ENCODE data around the gene POLD4.

DNA sequence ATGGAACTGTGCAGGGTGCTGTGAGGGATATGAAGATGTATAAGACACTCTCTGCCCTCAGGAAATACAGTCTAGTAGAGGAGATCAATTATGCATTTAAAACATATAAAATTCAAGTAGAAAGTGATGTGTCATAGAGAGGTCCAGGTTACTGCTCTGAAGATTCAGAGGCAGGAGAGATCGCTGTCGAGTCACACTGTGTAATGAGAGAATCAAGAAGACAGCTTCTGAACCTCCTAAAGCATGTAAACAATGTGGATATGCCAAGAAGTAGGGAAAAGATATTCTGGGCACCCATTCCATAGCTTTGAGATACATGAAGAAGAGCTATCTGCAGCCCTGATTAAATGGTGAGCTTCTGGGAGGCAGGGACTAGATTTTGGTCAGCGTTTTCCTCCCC is 33.3 kb downstream of the POLD4 start:
- TF ChIP-seq POLR2AphosphoS5 (IDR thresholded peaks at IDR 0.05; ENCODE audit: low read depth, low read length) (no peak), CBX3 (IDR thresholded peaks at IDR 0.05; ENCODE audit: low read depth) (no peak), SIN3A (IDR thresholded peaks at IDR 0.05; ENCODE audit: low read depth) (no peak)
- TF ChIP-seq, protein P1, sequence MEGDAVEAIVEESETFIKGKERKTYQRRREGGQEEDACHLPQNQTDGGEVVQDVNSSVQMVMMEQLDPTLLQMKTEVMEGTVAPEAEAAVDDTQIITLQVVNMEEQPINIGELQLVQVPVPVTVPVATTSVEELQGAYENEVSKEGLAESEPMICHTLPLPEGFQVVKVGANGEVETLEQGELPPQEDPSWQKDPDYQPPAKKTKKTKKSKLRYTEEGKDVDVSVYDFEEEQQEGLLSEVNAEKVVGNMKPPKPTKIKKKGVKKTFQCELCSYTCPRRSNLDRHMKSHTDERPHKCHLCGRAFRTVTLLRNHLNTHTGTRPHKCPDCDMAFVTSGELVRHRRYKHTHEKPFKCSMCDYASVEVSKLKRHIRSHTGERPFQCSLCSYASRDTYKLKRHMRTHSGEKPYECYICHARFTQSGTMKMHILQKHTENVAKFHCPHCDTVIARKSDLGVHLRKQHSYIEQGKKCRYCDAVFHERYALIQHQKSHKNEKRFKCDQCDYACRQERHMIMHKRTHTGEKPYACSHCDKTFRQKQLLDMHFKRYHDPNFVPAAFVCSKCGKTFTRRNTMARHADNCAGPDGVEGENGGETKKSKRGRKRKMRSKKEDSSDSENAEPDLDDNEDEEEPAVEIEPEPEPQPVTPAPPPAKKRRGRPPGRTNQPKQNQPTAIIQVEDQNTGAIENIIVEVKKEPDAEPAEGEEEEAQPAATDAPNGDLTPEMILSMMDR (IDR thresholded peaks at IDR 0.05 in 2 of 3, conservative IDR thresholded peaks at IDR 0.05 in 1 of 3; ENCODE audit: borderline replicate concordance in 1 of 3, insufficient read depth in 1 of 3, low read depth in 2 of 3, low read length in 2 of 3) = no peak
- TF ChIP-seq, protein P2, sequence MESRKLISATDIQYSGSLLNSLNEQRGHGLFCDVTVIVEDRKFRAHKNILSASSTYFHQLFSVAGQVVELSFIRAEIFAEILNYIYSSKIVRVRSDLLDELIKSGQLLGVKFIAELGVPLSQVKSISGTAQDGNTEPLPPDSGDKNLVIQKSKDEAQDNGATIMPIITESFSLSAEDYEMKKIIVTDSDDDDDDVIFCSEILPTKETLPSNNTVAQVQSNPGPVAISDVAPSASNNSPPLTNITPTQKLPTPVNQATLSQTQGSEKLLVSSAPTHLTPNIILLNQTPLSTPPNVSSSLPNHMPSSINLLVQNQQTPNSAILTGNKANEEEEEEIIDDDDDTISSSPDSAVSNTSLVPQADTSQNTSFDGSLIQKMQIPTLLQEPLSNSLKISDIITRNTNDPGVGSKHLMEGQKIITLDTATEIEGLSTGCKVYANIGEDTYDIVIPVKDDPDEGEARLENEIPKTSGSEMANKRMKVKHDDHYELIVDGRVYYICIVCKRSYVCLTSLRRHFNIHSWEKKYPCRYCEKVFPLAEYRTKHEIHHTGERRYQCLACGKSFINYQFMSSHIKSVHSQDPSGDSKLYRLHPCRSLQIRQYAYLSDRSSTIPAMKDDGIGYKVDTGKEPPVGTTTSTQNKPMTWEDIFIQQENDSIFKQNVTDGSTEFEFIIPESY (IDR thresholded peaks at IDR 0.05; ENCODE audit: extremely low read depth, insufficient replicate concordance, low read length) = no peak
- TF ChIP-seq, protein P3, sequence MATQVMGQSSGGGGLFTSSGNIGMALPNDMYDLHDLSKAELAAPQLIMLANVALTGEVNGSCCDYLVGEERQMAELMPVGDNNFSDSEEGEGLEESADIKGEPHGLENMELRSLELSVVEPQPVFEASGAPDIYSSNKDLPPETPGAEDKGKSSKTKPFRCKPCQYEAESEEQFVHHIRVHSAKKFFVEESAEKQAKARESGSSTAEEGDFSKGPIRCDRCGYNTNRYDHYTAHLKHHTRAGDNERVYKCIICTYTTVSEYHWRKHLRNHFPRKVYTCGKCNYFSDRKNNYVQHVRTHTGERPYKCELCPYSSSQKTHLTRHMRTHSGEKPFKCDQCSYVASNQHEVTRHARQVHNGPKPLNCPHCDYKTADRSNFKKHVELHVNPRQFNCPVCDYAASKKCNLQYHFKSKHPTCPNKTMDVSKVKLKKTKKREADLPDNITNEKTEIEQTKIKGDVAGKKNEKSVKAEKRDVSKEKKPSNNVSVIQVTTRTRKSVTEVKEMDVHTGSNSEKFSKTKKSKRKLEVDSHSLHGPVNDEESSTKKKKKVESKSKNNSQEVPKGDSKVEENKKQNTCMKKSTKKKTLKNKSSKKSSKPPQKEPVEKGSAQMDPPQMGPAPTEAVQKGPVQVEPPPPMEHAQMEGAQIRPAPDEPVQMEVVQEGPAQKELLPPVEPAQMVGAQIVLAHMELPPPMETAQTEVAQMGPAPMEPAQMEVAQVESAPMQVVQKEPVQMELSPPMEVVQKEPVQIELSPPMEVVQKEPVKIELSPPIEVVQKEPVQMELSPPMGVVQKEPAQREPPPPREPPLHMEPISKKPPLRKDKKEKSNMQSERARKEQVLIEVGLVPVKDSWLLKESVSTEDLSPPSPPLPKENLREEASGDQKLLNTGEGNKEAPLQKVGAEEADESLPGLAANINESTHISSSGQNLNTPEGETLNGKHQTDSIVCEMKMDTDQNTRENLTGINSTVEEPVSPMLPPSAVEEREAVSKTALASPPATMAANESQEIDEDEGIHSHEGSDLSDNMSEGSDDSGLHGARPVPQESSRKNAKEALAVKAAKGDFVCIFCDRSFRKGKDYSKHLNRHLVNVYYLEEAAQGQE (IDR thresholded peaks at IDR 0.05; ENCODE audit: low read depth) = no peak
